ENCODE results near the gene PRR36. TPM values are rescaled to one million over a fixed set of nuclear protein-coding genes. Genes with fewer than 3 reads are reported as not detected.

Gene PRR36
- total and polyA plus RNA-seq, 7 donors: under 0.01 to 0.23 TPM; not detected in 5

GRCh38 chr19:7852851-7853769 lies 21.1 kb downstream of the PRR36 start:
- intact Hi-C loops (cut with DNase I): loop anchor here (1.0 to 10.0 kb wide), 3 partner anchors 50 to 400 kb away; partner anchors contain the start of genes ELAVL1 and MAP2K7
- no peak for DNase-seq
- WGBS, 2 donors: 21 to 30% methylated on average over 45 of the region's 45 CpGs
- Histone ChIP-seq H3K27me3 (peaks cover 0 to 48% (median 17%) of the 10 kb centered on the region in 3 donors), H3K27ac (peak overlapping the region in 2 of 4 donors; percentile 12 to 19), H3K4me1 (peaks cover 0 to 9% (median 7%) of the 10 kb centered on the region in 4 donors), H3K9me3 (no peaks in the 10 kb centered on the region), H3K36me3 (peaks cover 0 to 15% (median 0%) of the 10 kb centered on the region in 4 donors), H3K4me3 (no peak overlapping the region)
- TF ChIP-seq POLR2A (IDR thresholded peaks at IDR 0.05): no peak
- no peak for TF ChIP-seq EP300 (IDR thresholded peaks at IDR 0.05)
- TF ChIP-seq POLR2AphosphoS5 (IDR thresholded peaks at IDR 0.05): no peak
- peak; percentile 44 to 86 (median 60) for TF ChIP-seq CTCF (IDR thresholded peaks at IDR 0.05)

GRCh38 chr19:7851623-7852500 lies 22.3 kb downstream of the PRR36 start:
- intact Hi-C loops (cut with DNase I): loop anchor here (2.0 to 10.0 kb wide), 2 partner anchors 153 to 401 kb away; partner anchors contain the start of gene ELAVL1

GRCh38 chr19:7850945-7851622 lies 23.1 kb downstream of the PRR36 start:
- Histone ChIP-seq H3K27me3 (peaks cover 0 to 27% (median 3%) of the 10 kb centered on the region in 3 donors), H3K27ac (peak overlapping the region in 1 of 4 donors; percentile 31), H3K36me3 (peaks cover 0 to 6% (median 0%) of the 10 kb centered on the region in 4 donors), H3K9me3 (no peaks in the 10 kb centered on the region), H3K4me3 (no peak overlapping the region), H3K4me1 (peaks cover 0 to 9% (median 7%) of the 10 kb centered on the region in 4 donors)
- intact Hi-C loops (cut with DNase I): loop anchor here (10.0 kb wide), 1 partner anchor 154 kb away; the partner anchor contains the start of gene ELAVL1
- WGBS, 2 donors: 92% methylated on average over 19 of the region's 19 CpGs
- DNase-seq: no peak
- TF ChIP-seq POLR2AphosphoS5 (IDR thresholded peaks at IDR 0.05): no peak
- no peak for TF ChIP-seq CTCF (IDR thresholded peaks at IDR 0.05)
- TF ChIP-seq EP300 (IDR thresholded peaks at IDR 0.05): no peak
- TF ChIP-seq POLR2A (IDR thresholded peaks at IDR 0.05): no peak

More at GRCh38 chr19:7851623-7852500, 22.3 kb downstream of the PRR36 start:
- no peak for DNase-seq
- TF ChIP-seq EP300 (IDR thresholded peaks at IDR 0.05) (no peak), POLR2A (IDR thresholded peaks at IDR 0.05) (no peak), POLR2AphosphoS5 (IDR thresholded peaks at IDR 0.05) (no peak), CTCF (IDR thresholded peaks at IDR 0.05) (no peak)
- Histone ChIP-seq H3K9me3 (no peaks in the 10 kb centered on the region), H3K27ac (peak overlapping the region in 2 of 4 donors; percentile 31 to 35), H3K36me3 (peaks cover 0 to 13% (median 0%) of the 10 kb centered on the region in 4 donors), H3K27me3 (peaks cover 0 to 35% (median 11%) of the 10 kb centered on the region in 3 donors), H3K4me1 (peaks cover 0 to 9% (median 7%) of the 10 kb centered on the region in 4 donors), H3K4me3 (no peak overlapping the region)
- WGBS, 2 donors: 92% methylated on average over 26 of the region's 26 CpGs

Measured in sigmoid colon (tissue), 7 donors.